PC-9 (cell line): ENCODE results near the gene TLE4. TPM values are rescaled to one million over a fixed set of nuclear protein-coding genes. Genes with fewer than 3 reads are reported as not detected.

Experiments
- BruUV-seq: library from RNA; stranded (reverse); fragments of 400-500 nt; replicated peaks from 2 replicates; lab custom pipeline; 2021; lab: Mats Ljungman, UMichigan
- CTCF ChIA-PET: fragments of 300-600 bp; sonication (Branson Sonifier 250); formaldehyde crosslinking; loops from one replicate; lab custom pipeline; 2022; ENCODE audit warnings: antibody characterized with exemption; lab: Charles Lee
- POLR2A ChIA-PET: fragments of 300-600 bp; sonication (Branson Sonifier 250); formaldehyde crosslinking; loops from one replicate; lab custom pipeline; 2022; ENCODE audit warnings: antibody characterized with exemption; ENCODE audit not compliant: unreplicated experiment; lab: Charles Lee
- DNase-seq, 2 experiments: peaks; one replicate each; pipeline versions ENCODE4 v3.0.0 to v3.0.0-alpha.2; 2015 to 2022; ENCODE audit warnings: mixed read lengths in 1 of 2
- H2AFZ ChIP-seq: fragments of 200-600 bp; sonication (generic); 2 replicates; pipeline ENCODE4 v1.8.1; 2017; ENCODE audit warnings: antibody characterized with exemption
- H3F3A ChIP-seq: fragments of 200-600 bp; sonication (generic); 2 replicates; pipeline ENCODE4 v1.8.1; 2017; ENCODE audit warnings: antibody characterized with exemption, mild to moderate bottlenecking, low read depth; ENCODE audit not compliant: insufficient read depth
- H3K27ac ChIP-seq: fragments of 200-600 bp; sonication (generic); 2 replicates; pipeline ENCODE4 v1.6.1; 2016; ENCODE audit warnings: mixed run types
- H3K27me3 ChIP-seq: fragments of 200-600 bp; sonication (generic); 2 replicates; pipeline ENCODE4 v1.6.1; 2016; ENCODE audit warnings: low read depth, mixed run types; ENCODE audit not compliant: insufficient read depth
- H3K36me3 ChIP-seq: fragments of 200-600 bp; sonication (generic); 2 replicates; pipeline ENCODE4 v1.6.1; 2016; ENCODE audit warnings: low read depth, mixed run types
- H3K4me1 ChIP-seq: fragments of 200-600 bp; sonication (generic); replicated peaks from 2 replicates; pipeline ENCODE4 v1.6.1; 2016; ENCODE audit warnings: mixed run types; ENCODE audit not compliant: insufficient read depth
- H3K4me2 ChIP-seq: fragments of 200-600 bp; sonication (generic); 2 replicates; pipeline ENCODE4 v1.6.1; 2017; ENCODE audit warnings: mixed run types
- H3K4me3 ChIP-seq: fragments of 200-600 bp; sonication (generic); 2 replicates; pipeline ENCODE4 v1.6.1; 2016; ENCODE audit warnings: mixed run types
- H3K79me2 ChIP-seq: fragments of 200-600 bp; sonication (generic); 2 replicates; pipeline ENCODE4 v1.6.1; 2017; ENCODE audit warnings: low read depth, mixed run types
- H3K9me2 ChIP-seq: fragments of 200-600 bp; sonication (generic); 2 replicates; pipeline ENCODE4 v1.8.1; 2017; ENCODE audit warnings: mild to moderate bottlenecking; ENCODE audit not compliant: insufficient read depth
- H3K9me3 ChIP-seq: fragments of 200-600 bp; sonication (generic); 2 replicates; pipeline ENCODE4 v1.8.1; 2016; ENCODE audit warnings: low read depth; ENCODE audit not compliant: insufficient read depth
- H4K20me1 ChIP-seq: fragments of 200-600 bp; sonication (generic); 2 replicates; pipeline ENCODE4 v1.8.1; 2017; ENCODE audit not compliant: insufficient read depth
- CTCF ChIP-seq: fragments of 200-600 bp; sonication (generic); conservative IDR thresholded peaks from 2 replicates; pipeline ENCODE4 v1.6.1; 2017; ENCODE audit warnings: mixed run types, antibody characterized with exemption, mild to moderate bottlenecking, moderate library complexity
- EZH2 ChIP-seq: fragments of 200-600 bp; sonication (generic); IDR thresholded peaks from 2 replicates; pipeline ENCODE4 v1.8.0; 2017; ENCODE audit warnings: antibody characterized with exemption, low read depth
- intact Hi-C: fragments of 100-400 bp; cut with micrococcal nuclease; formaldehyde crosslinking; loops from one replicate; pipeline ENCODE4 v1.10.0; 2022; ENCODE audit not compliant: unreplicated experiment
- total RNA-seq: library from RNA; stranded (reverse); gene quantifications from 2 replicates; pipeline ENCODE4 v1.2.3, GENCODE V29; 2021

Gene TLE4
- total RNA-seq, 1 experiment from 2014 or later, result not detected

GRCh38 chr9:79591458-79591857 lies 19.7 kb downstream of the TLE4 start:
- no peak for DNase-seq
- Histone ChIP-seq H3K36me3 (no peaks in the 10 kb centered on the region), H3K4me3 (no peak overlapping the region), H3K79me2 (no peaks in the 10 kb centered on the region), H3K9me2 (no peaks in the 10 kb centered on the region), H3K9me3 (no peaks in the 10 kb centered on the region), H3K27ac (no peak overlapping the region), H3K4me2 (no peak overlapping the region), H2AFZ (no peak overlapping the region), H3K4me1 (no peaks in the 10 kb centered on the region), H3F3A (no peaks in the 10 kb centered on the region), H3K27me3 (peaks cover 9% of the 10 kb centered on the region; the same call in 1 of the 2 replicates), H4K20me1 (no peaks in the 10 kb centered on the region)
- CTCF ChIA-PET, result no interaction called here
- no TSS peak for BruUV-seq
- POLR2A ChIA-PET, result no interaction called here
- intact Hi-C loops, result no loop called here
- TF ChIP-seq CTCF, result no peak
- no peak for TF ChIP-seq EZH2

GRCh38 chr9:79592726-79593493 lies 21.1 kb downstream of the TLE4 start:
- Histone ChIP-seq H3K9me3 (no peaks in the 10 kb centered on the region), H3K27ac (no peak overlapping the region), H3F3A (no peaks in the 10 kb centered on the region), H3K4me2 (no peak overlapping the region), H3K79me2 (no peaks in the 10 kb centered on the region), H3K4me3 (no peak overlapping the region), H3K4me1 (no peaks in the 10 kb centered on the region), H3K27me3 (peaks cover 9% of the 10 kb centered on the region; the same call in 1 of the 2 replicates), H2AFZ (no peak overlapping the region), H3K36me3 (no peaks in the 10 kb centered on the region), H4K20me1 (no peaks in the 10 kb centered on the region), H3K9me2 (no peaks in the 10 kb centered on the region)
- intact Hi-C loops, result no loop called here
- DNase-seq, result no peak
- TF ChIP-seq EZH2 (no peak), CTCF (no peak)
- BruUV-seq, result no TSS peak
- POLR2A ChIA-PET, result no interaction called here
- CTCF ChIA-PET, result no interaction called here

GRCh38 chr9:79598562-79599345 lies 27.0 kb downstream of the TLE4 start:
- Histone ChIP-seq H3K27me3 (no peaks in the 10 kb centered on the region), H3K9me3 (no peaks in the 10 kb centered on the region), H3K4me2 (no peak overlapping the region), H3F3A (no peaks in the 10 kb centered on the region), H3K4me3 (no peak overlapping the region), H4K20me1 (no peaks in the 10 kb centered on the region), H3K27ac (no peak overlapping the region), H3K9me2 (no peaks in the 10 kb centered on the region), H3K36me3 (no peaks in the 10 kb centered on the region), H3K79me2 (no peaks in the 10 kb centered on the region), H2AFZ (no peak overlapping the region), H3K4me1 (no peaks in the 10 kb centered on the region)
- ChIA-PET CTCF (no interaction called here), POLR2A (no interaction called here)
- TF ChIP-seq CTCF, result no peak
- no peak for TF ChIP-seq EZH2
- no peak for DNase-seq
- intact Hi-C loops, result no loop called here
- BruUV-seq, result no TSS peak
